CD4-positive, alpha-beta T cell (primary cell): ENCODE measurements around the gene EIF4B. TPM values are rescaled to one million over a fixed set of nuclear protein-coding genes. Genes with fewer than 3 reads are reported as not detected.
A peak's percentile ranks its signal among the peaks of the same experiment; 100 is the strongest.

Source experiments
- ATAC-seq: fragments of 200-7000 bp; cut with Tn5 transposase; one replicate; pipeline ENCODE4 v1.10.0; 2022; ENCODE audit warnings: mild to moderate bottlenecking; ENCODE audit not compliant: poor library complexity
- CTCF ChIA-PET: fragments of 350-600 bp; sonication (Branson Sonifier 250); formaldehyde crosslinking; loops from one replicate; lab custom pipeline; 2021; ENCODE audit warnings: antibody characterized with exemption, inconsistent platforms; lab: Charles Lee
- POLR2A ChIA-PET: fragments of 350-600 bp; sonication (Branson Sonifier 250); formaldehyde crosslinking; loops from one replicate; lab custom pipeline; 2021; ENCODE audit warnings: antibody characterized with exemption, inconsistent platforms; lab: Charles Lee
- DNase-seq, 14 experiments: peaks; one replicate each; pipeline ENCODE4 v3.0.0-alpha.2; 2013 to 2020; ENCODE audit warnings: mixed read lengths in 2 of 14
- H3K27ac ChIP-seq, 2 donors: one replicate each; pipeline versions ENCODE4 v1.5.1 to v1.7.0; 2013; ENCODE audit warnings: low read length in 2 of 2, low read depth in 1 of 2, mild to moderate bottlenecking in 1 of 2
- H3K27me3 ChIP-seq, 2 experiments: 1 replicate in 1 of 2; 2 replicates in 1 of 2; pipeline versions ENCODE4 v1.6.1 to v1.7.0; 2013; ENCODE audit warnings: low read length in 2 of 2, control low read depth in 1 of 2, mild to moderate bottlenecking in 1 of 2, moderate library complexity in 1 of 2; ENCODE audit not compliant: insufficient read depth in 2 of 2, control insufficient read depth in 1 of 2
- H3K36me3 ChIP-seq: one replicate; pipeline ENCODE4 v1.6.1; 2013; ENCODE audit warnings: low read length, control low read depth; ENCODE audit not compliant: insufficient read depth
- H3K4me1 ChIP-seq: one replicate; pipeline ENCODE4 v1.6.1; 2013; ENCODE audit warnings: low read length, control low read depth; ENCODE audit not compliant: insufficient read depth
- H3K4me3 ChIP-seq: one replicate; pipeline ENCODE4 v1.5.1; 2013; ENCODE audit warnings: mild to moderate bottlenecking, low read length, moderate library complexity
- H3K9me3 ChIP-seq, 2 experiments: 1 replicate in 1 of 2; 2 replicates in 1 of 2; pipeline versions ENCODE4 v1.6.1 to v1.7.0; 2013; ENCODE audit warnings: low read length in 2 of 2, mild to moderate bottlenecking in 2 of 2, control low read depth in 1 of 2, moderate library complexity in 1 of 2; ENCODE audit not compliant: control insufficient read depth in 1 of 2, insufficient read depth in 1 of 2
- H3K27ac Mint-ChIP-seq: one replicate; pipeline ENCODE4 v1.8.0; 2020; ENCODE audit warnings: mixed read lengths
- H3K27me3 Mint-ChIP-seq: one replicate; pipeline ENCODE4 v1.8.0; 2021; ENCODE audit warnings: mixed read lengths
- H3K36me3 Mint-ChIP-seq: one replicate; pipeline ENCODE4 v1.8.0; 2021; ENCODE audit warnings: low read depth, mixed read lengths
- H3K4me1 Mint-ChIP-seq: one replicate; pipeline ENCODE4 v1.8.0; 2021; ENCODE audit warnings: low read depth, mixed read lengths
- H3K4me3 Mint-ChIP-seq: one replicate; pipeline ENCODE4 v1.8.0; 2020; ENCODE audit warnings: mild to moderate bottlenecking, mixed read lengths
- H3K9me3 Mint-ChIP-seq: one replicate; pipeline ENCODE4 v1.8.0; 2020; ENCODE audit warnings: mixed read lengths
- intact Hi-C, 2 experiments: fragments of 100-400 bp; cut with DNase I in 1 of 2; cut with micrococcal nuclease in 1 of 2; formaldehyde crosslinking; loops; one replicate each; pipeline versions ENCODE4 v1.15.1 to v1.9.0; 2023 to 2025; cut with DNase I, micrococcal nuclease
- total RNA-seq, 174 experiments: library from RNA in 2 of 174; stranded (reverse) in 2 of 174; gene quantifications; one replicate each; pipeline ENCODE4 v1.2.3 and lab custom pipeline; 2021 to 2026
- TF ChIP-seq, protein P1 (sequence below): fragments of 200-600 bp; IDR thresholded peaks from one replicate; pipeline ENCODE4 v1.8.0; 2022; ENCODE audit warnings: antibody characterized with exemption, mild to moderate bottlenecking

The EIF4B gene
- total RNA-seq, 2 experiments from 2014 or later = 794 to 806 TPM

DNA sequence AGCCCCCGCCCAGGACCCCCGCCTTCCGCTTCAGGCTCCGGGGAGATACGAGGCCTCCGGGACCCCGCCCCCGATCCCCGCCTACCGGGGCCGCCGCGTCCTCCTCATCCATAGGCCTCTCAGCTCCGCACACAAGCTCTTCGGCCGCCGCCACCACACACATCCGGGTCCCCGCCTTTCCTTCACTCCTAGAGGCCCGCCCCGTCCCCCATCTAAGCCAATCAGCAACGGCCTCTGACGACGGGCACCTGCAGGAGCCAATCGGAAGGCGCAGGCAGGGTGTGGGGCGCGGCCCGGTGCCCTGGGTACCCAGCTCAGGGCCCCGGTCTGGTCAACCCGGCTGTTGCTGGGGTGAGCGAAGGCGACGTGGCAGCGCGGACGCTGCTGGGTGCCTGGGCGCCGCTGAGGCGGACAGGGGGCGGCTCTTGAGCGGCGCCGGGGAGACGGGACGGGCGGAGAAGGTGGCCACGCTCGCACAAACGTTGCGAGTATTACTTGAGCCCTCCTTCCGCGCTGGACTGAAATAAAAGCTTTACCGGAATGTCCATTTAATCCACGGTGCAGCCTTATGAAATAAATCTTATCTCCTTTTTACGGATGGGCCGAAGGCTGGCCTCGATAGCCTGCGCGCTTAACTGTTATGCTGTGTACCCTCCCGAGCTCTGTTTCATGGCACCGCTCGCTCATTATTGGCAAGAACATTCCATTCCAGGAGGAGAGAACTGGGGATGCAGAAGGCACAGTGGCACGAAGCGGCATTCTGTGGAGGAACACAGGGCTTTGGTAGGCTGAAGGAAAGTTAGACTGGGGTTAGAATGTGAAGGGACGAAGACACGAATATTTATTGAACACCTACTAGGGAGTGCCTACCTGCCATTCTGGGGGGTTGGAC, 73.2 kb downstream of the EIF4B start, which contains the start of gene SPRYD3:
SPRYD3 (minus strand) TSS at position 165 of the 892 bp plus-strand sequence; CDS start at position 108, 57 bp downstream.
- intact Hi-C loops = loop anchor here (1.0 to 2.0 kb wide), 3 partner anchors 19 to 25 kb away; no protein-coding TSS in a partner anchor
- peaks cover 30% of the 10 kb centered on the region for H3K36me3 ChIP-seq
- ATAC-seq (peak; percentile 94), DNase-seq (peak; percentile 94 to 98 (median 96))
- Mint-ChIP-seq H3K27ac (peak within 1 kb of the TSS; percentile 98), H3K4me3 (peak within 1 kb of the TSS; percentile 95), H3K9me3 (no peaks in the 10 kb centered on the region), H3K27me3 (no peaks in the 10 kb centered on the region), H3K36me3 (peaks cover 46% of the 10 kb centered on the region), H3K4me1 (peaks cover 40% of the 10 kb centered on the region)
- no peaks in the 10 kb centered on the region for H3K9me3 ChIP-seq
- H3K4me3 ChIP-seq = peak within 1 kb of the TSS; percentile 72
- no peaks in the 10 kb centered on the region for H3K27me3 ChIP-seq
- TF ChIP-seq, protein P1, sequence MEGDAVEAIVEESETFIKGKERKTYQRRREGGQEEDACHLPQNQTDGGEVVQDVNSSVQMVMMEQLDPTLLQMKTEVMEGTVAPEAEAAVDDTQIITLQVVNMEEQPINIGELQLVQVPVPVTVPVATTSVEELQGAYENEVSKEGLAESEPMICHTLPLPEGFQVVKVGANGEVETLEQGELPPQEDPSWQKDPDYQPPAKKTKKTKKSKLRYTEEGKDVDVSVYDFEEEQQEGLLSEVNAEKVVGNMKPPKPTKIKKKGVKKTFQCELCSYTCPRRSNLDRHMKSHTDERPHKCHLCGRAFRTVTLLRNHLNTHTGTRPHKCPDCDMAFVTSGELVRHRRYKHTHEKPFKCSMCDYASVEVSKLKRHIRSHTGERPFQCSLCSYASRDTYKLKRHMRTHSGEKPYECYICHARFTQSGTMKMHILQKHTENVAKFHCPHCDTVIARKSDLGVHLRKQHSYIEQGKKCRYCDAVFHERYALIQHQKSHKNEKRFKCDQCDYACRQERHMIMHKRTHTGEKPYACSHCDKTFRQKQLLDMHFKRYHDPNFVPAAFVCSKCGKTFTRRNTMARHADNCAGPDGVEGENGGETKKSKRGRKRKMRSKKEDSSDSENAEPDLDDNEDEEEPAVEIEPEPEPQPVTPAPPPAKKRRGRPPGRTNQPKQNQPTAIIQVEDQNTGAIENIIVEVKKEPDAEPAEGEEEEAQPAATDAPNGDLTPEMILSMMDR = no peak
- H3K27ac ChIP-seq = peak within 1 kb of the TSS; percentile 82 to 85
- H3K4me1 ChIP-seq = peaks cover 34% of the 10 kb centered on the region
- POLR2A ChIA-PET = interaction anchor here (0.6 to 4.0 kb wide), 29 partner anchors 8 to 469 kb away, joined by 3 to 37 read pairs (median 6); partner anchors contain the start of genes AAAS, CSAD, EIF4B and IGFBP6
- CTCF ChIA-PET = interaction anchor here (0.9 to 3.6 kb wide), 7 partner anchors 13 to 32 kb away, joined by 3 to 24 read pairs (median 5); partner anchors contain the start of genes IGFBP6 and SOAT2

DNA sequence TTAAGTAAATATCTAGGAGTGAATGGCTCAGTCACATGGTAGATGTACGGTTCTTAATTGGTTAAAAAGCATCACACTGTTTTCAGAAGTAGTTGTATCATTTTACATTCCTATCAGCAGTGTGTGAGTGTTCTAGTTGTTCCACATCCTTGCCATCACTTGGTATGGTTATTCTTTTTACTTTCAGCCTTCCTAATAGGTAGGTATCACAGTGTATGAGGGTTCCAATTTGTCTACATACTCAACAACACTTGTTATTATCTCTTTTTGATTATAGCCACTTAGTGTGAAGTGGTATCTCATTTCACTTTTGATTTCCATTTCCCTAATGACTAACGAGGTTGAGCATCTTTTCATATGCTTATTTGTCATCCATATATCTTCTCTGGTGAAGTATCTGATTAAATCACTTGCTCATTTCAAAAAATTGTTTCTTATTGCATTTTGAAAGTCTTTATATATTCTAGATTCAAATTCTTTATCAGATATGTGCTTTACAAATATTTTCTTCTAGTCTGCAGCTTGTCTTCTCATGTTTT, 76.5 kb downstream of the EIF4B start:
- ATAC-seq (no peak), DNase-seq (no peak)
- peaks cover 22% of the 10 kb centered on the region for H3K4me1 ChIP-seq
- H3K9me3 Mint-ChIP-seq = no peaks in the 10 kb centered on the region
- TF ChIP-seq, protein P1 = no peak
- peaks cover 17% of the 10 kb centered on the region for H3K4me1 Mint-ChIP-seq
- POLR2A ChIA-PET = no interaction called here
- H3K4me3 ChIP-seq = no peak overlapping the region
- H3K27ac ChIP-seq = no peak overlapping the region
- H3K36me3 Mint-ChIP-seq = peaks cover 16% of the 10 kb centered on the region
- H3K27me3 Mint-ChIP-seq = peaks cover 5% of the 10 kb centered on the region
- H3K36me3 ChIP-seq = no peaks in the 10 kb centered on the region
- intact Hi-C loops = no loop called here
- H3K4me3 Mint-ChIP-seq = peak overlapping the region; percentile 38
- H3K27ac Mint-ChIP-seq = no peak overlapping the region
- CTCF ChIA-PET = interaction anchor here (0.8 kb wide), 1 partner anchor 15 kb away, joined by 3 read pairs; no protein-coding TSS in a partner anchor
- H3K9me3 ChIP-seq = no peaks in the 10 kb centered on the region
- no peaks in the 10 kb centered on the region for H3K27me3 ChIP-seq

DNA sequence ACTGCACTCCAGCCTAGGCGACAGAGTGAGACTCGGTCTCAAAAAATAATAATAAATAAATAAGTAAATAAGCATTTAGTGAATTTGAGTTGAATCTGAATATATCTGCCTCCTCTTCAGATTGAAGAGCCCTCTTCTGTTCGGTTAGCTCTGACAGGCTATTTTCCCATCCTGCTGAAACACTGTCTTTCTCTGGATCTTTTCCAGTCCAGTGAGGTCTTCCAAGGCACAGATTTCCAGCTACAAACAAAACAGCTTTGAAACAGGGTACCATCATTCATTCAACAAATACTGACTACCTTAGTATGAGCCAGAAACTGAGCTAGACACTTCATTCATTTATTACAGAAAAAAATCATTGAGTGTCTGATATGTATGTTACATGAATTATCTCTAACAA, 80.1 kb downstream of the EIF4B start:
- ATAC-seq = no peak
- Histone ChIP-seq H3K4me1 (no peaks in the 10 kb centered on the region), H3K27me3 (no peaks in the 10 kb centered on the region), H3K27ac (no peak overlapping the region), H3K9me3 (no peaks in the 10 kb centered on the region), H3K4me3 (no peak overlapping the region), H3K36me3 (no peaks in the 10 kb centered on the region)
- Mint-ChIP-seq H3K36me3 (no peaks in the 10 kb centered on the region), H3K27me3 (peaks cover 23% of the 10 kb centered on the region), H3K4me3 (no peak overlapping the region), H3K4me1 (no peaks in the 10 kb centered on the region), H3K27ac (no peak overlapping the region), H3K9me3 (no peaks in the 10 kb centered on the region)
- TF ChIP-seq, protein P1 = no peak
- ChIA-PET POLR2A (no interaction called here), CTCF (no interaction called here)
- DNase-seq = no peak
- intact Hi-C loops = no loop called here
